Neural progenitor cell (in vitro differentiated cells): ENCODE measurements around the gene CASP3.

Experiments
- CTCF ChIP-seq: fragments of 200-600 bp; sonication (generic); IDR thresholded peaks from 2 replicates; pipeline ENCODE4 v1.5.1; 2017; ENCODE audit warnings: antibody characterized with exemption, mild to moderate bottlenecking
- EZH2 ChIP-seq: fragments of 200-600 bp; sonication (generic); IDR thresholded peaks from 2 replicates; pipeline ENCODE4 v1.6.1; 2017; ENCODE audit warnings: antibody characterized with exemption, mild to moderate bottlenecking, moderate library complexity

- TF ChIP-seq CTCF (no peak), EZH2 (no peak)
These were observed 65.3 kb downstream of the CASP3 start for GRCh38 chr4:184583738-184584502.
